ENCODE results near the gene FAM131B.

DNA sequence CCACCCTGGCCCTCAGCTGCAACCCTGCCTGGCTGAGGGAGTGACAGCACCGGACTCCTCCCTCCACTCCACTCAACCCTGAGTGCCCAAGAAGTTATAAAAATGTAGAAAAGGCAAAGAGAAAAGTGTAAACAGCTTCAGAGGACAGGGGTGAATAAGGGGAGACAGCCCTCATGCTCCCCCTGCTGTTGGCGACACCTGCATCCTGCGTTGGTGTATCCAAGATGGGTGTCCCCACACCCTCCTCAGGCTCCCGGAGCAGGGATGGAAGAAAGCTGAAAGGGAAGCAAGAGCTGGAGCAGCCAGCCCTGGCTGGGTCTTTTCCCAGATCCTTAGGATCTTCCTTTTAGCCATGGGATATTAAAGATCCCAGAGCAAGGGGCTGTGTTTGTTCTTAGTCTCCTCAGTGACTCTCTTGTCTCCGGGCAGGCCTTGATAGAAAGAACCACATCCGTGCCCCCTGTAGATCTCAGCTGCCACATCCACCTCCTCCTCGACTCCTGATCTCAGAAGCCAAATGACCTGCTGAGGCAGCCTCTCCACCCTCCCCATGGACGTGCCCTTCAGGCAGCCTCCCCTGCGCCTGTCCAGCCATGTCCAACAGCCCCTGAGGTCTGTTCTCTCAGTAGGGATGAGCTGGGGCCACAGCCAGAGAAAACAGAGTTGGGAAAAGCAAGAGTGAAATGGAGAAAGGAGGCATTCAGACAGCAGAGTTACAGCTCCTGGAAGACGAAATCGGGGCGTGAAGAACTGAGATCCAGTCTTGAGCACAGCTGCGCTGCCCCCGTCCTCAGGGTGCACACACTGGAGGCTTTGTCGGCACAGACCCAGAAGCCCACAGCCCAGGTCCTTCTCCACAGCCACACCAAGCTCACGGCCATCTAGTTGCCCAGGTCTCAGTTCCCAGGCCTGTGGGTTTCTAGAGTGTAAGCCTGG, 6.8 kb downstream of the FAM131B start:
- TF ChIP-seq, protein P1, sequence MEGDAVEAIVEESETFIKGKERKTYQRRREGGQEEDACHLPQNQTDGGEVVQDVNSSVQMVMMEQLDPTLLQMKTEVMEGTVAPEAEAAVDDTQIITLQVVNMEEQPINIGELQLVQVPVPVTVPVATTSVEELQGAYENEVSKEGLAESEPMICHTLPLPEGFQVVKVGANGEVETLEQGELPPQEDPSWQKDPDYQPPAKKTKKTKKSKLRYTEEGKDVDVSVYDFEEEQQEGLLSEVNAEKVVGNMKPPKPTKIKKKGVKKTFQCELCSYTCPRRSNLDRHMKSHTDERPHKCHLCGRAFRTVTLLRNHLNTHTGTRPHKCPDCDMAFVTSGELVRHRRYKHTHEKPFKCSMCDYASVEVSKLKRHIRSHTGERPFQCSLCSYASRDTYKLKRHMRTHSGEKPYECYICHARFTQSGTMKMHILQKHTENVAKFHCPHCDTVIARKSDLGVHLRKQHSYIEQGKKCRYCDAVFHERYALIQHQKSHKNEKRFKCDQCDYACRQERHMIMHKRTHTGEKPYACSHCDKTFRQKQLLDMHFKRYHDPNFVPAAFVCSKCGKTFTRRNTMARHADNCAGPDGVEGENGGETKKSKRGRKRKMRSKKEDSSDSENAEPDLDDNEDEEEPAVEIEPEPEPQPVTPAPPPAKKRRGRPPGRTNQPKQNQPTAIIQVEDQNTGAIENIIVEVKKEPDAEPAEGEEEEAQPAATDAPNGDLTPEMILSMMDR (IDR thresholded peaks at IDR 0.05; ENCODE audit: poor library complexity), result no peak
- TF ChIP-seq EZH2 (IDR thresholded peaks at IDR 0.05; ENCODE audit: borderline replicate concordance) (no peak), EZH2phosphoT487 (IDR thresholded peaks at IDR 0.05; ENCODE audit: low read depth, severe bottlenecking, unreplicated experiment) (no peak)

All from hepatocyte (in vitro differentiated cells).